Measurements from ENCODE around the gene HTRA3.

DNA sequence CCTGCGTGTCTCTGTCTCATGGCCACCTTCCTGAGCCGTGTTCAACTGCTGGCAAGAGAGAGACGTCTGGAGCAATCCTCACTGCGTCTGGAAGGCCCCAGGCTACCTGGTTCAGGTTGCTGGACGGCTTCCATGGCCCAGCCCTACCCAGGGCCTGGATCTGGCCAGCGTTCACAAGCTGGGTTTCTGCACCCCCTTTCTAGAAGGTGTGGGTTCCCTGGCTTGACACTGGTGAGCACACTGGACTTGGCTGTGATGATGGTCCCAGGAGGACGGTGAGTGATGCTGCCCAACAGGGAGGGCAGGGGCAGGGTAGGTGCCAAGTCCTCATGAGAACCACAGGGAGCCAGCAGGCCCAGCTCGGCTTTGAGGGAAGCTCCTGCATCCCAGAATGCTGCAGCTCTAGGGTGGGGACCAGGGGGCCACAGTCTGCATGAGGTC is 63.4 kb downstream of the HTRA3 start:
- no peak for TF ChIP-seq CTCF (IDR thresholded peaks at IDR 0.05; ENCODE audit: insufficient read depth, low read length, poor library complexity, severe bottlenecking)
- no peak for TF ChIP-seq EZH2phosphoT487 (conservative IDR thresholded peaks at IDR 0.05; ENCODE audit: low read length)

Data from SU-DHL-6 (cell line).